ENCODE measurements around the gene PRODH2. TPM values are rescaled to one million over a fixed set of nuclear protein-coding genes. Genes with fewer than 3 reads are reported as not detected.

Gene PRODH2
- total and polyA plus RNA-seq, 10 of the 15 experiments (the other 5 are each of a cell fraction or from before 2014, with no cell fraction given), result 0.07 TPM; not detected in 9

DNA sequence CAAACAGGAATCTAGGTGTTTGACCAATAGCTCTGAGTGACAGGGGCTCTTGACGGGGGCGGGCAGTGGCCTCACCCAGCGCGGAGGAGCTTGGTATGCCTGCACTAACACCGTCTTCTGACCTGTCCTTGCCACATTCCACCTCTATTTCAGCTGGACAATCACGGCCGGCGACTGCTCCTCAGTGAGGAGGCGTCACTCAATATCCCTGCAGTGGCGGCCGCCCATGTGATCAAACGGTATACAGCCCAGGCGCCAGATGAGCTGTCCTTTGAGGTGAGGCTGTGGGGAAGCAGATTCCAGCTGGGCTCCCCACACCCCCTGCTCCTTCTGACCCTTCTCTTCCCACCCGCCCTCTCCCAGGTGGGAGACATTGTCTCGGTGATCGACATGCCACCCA lies 32.6 kb downstream of the PRODH2 start:
- H3K9me3 ChIP-seq (replicated peaks; ENCODE audit: control insufficient read depth, insufficient read depth, low read length), result no peaks in the 10 kb centered on the region
- ChIA-PET RAD21 (ENCODE audit: unreplicated experiment) (no interaction called here), CTCF (no interaction called here), SMC1A (ENCODE audit: uncharacterized antibody, unreplicated experiment) (no interaction called here), POLR2A (interaction anchor here (0.5 to 1.6 kb wide), 2 partner anchors 32 to 62 kb away, joined by 3 to 4 read pairs; partner anchors contain the start of gene LIN37)
- no TSS peak for BruUV-seq (replicated peaks)
- no peak overlapping the region for H3K27ac ChIP-seq (ENCODE audit: control insufficient read depth, insufficient read depth)
- ATAC-seq (no peak), DNase-seq (ENCODE audit: low read depth, low spot score) (no peak), FAIRE-seq (no peak)
- 95% methylated on average over 13 of the region's 16 CpGs for WGBS (ENCODE audit: insufficient coverage, insufficient replicate concordance, low lambda C conversion rate, missing lambda C conversion rate)
- no peaks in the 10 kb centered on the region; a peak in 1 of 4 replicates for H3K36me3 ChIP-seq (ENCODE audit: control insufficient read depth in 2 of 2, insufficient read depth in 2 of 2, low read length in 1 of 2)
- H2AFZ ChIP-seq (ENCODE audit: control insufficient read depth, low read depth, low read length), result no peak overlapping the region
- intact Hi-C loops (cut with micrococcal nuclease; ENCODE audit: unreplicated experiment), result no loop called here
- H3K9ac ChIP-seq (ENCODE audit: control insufficient read depth, insufficient read depth, low read length), result no peak overlapping the region
- no peaks in the 10 kb centered on the region for H3K4me1 ChIP-seq (ENCODE audit: control insufficient read depth, insufficient read depth, low read length)
- H3K79me2 ChIP-seq (ENCODE audit: control insufficient read depth, insufficient read depth, low read length), result no peaks in the 10 kb centered on the region
- H3K4me3 ChIP-seq, result no peak overlapping the region
- H3K27me3 ChIP-seq (replicated peaks in 1 of 2; ENCODE audit: control insufficient read depth in 2 of 2, insufficient read depth in 2 of 2, low read length in 1 of 2), result no peaks in the 10 kb centered on the region
- in situ Hi-C loops (cut with MboI), result no loop called here
- no peaks in the 10 kb centered on the region for H4K20me1 ChIP-seq (ENCODE audit: control insufficient read depth, insufficient read depth)
- TF ChIP-seq RBBP5 (conservative IDR thresholded peaks at IDR 0.05) (no peak), SPI1 (IDR thresholded peaks at IDR 0.05; ENCODE audit: borderline replicate concordance, insufficient read depth, low read depth, low read length) (no peak), SUZ12 (IDR thresholded peaks at IDR 0.05; ENCODE audit: unreplicated experiment) (no peak), BHLHE40 (IDR thresholded peaks at IDR 0.05; ENCODE audit: borderline replicate concordance in 1 of 2, low read depth in 2 of 2, low read length in 1 of 2) (no peak), BCL11A (IDR thresholded peaks at IDR 0.05; ENCODE audit: low read depth, low read length) (no peak), PAX5 (IDR thresholded peaks at IDR 0.05; ENCODE audit: borderline replicate concordance, low read depth, low read length) (no peak), MTA3 (IDR thresholded peaks at IDR 0.05; ENCODE audit: borderline replicate concordance, low read length) (no peak), NFYB (IDR thresholded peaks at IDR 0.05; ENCODE audit: insufficient read depth, low read depth, low read length) (no peak), POLR2AphosphoS2 (IDR thresholded peaks at IDR 0.05; ENCODE audit: low read depth, low read length) (no peak), RUNX3 (IDR thresholded peaks at IDR 0.05; ENCODE audit: low read length) (no peak), RFX5 (IDR thresholded peaks at IDR 0.05; ENCODE audit: low read depth, low read length) (no peak), ZNF592 (IDR thresholded peaks at IDR 0.05) (no peak), SREBF2 (IDR thresholded peaks at IDR 0.05; ENCODE audit: low read length) (no peak), ETV6 (conservative IDR thresholded peaks at IDR 0.05 in 1 of 2, IDR thresholded peaks at IDR 0.05 in 1 of 2; ENCODE audit: borderline replicate concordance in 1 of 2, low read depth in 1 of 2) (no peak), SMARCA5 (IDR thresholded peaks at IDR 0.05) (no peak)
- TF ChIP-seq, protein P1, sequence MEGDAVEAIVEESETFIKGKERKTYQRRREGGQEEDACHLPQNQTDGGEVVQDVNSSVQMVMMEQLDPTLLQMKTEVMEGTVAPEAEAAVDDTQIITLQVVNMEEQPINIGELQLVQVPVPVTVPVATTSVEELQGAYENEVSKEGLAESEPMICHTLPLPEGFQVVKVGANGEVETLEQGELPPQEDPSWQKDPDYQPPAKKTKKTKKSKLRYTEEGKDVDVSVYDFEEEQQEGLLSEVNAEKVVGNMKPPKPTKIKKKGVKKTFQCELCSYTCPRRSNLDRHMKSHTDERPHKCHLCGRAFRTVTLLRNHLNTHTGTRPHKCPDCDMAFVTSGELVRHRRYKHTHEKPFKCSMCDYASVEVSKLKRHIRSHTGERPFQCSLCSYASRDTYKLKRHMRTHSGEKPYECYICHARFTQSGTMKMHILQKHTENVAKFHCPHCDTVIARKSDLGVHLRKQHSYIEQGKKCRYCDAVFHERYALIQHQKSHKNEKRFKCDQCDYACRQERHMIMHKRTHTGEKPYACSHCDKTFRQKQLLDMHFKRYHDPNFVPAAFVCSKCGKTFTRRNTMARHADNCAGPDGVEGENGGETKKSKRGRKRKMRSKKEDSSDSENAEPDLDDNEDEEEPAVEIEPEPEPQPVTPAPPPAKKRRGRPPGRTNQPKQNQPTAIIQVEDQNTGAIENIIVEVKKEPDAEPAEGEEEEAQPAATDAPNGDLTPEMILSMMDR (IDR thresholded peaks at IDR 0.05 in 2 of 3, conservative IDR thresholded peaks at IDR 0.05 in 1 of 3; ENCODE audit: control insufficient read depth in 2 of 3, extremely low read depth in 1 of 3, insufficient read depth in 1 of 3, low read depth in 3 of 3, low read length in 3 of 3), result no peak
- H3K4me2 ChIP-seq (ENCODE audit: control insufficient read depth, insufficient read depth), result no peak overlapping the region
